ENCODE results near the gene SPINK14.

SPINK14 gene

GRCh38 chr5:148156609-148157008 lies 11.7 kb upstream of the SPINK14 start:
- Histone ChIP-seq H3K36me3 (ENCODE audit: control insufficient read depth, insufficient read depth, low read length) (no peaks in the 10 kb centered on the region), H3K4me3 (ENCODE audit: extremely low read depth, insufficient read depth, low read length, poor library complexity, severe bottlenecking) (no peak overlapping the region), H3K9me3 (ENCODE audit: control insufficient read depth, low read length) (no peaks in the 10 kb centered on the region), H3K27ac (ENCODE audit: low read depth, low read length, severe bottlenecking) (no peak overlapping the region), H3K4me1 (ENCODE audit: control insufficient read depth, insufficient read depth, low read length, poor library complexity, severe bottlenecking) (no peaks in the 10 kb centered on the region)
- WGBS, 2 experiments (ENCODE audit: insufficient coverage in 2 of 2): 88 to 100% methylated on average over 1 of the region's 1 CpG

- no peak overlapping the region for H3K27ac ChIP-seq (ENCODE audit: low read depth, low read length, severe bottlenecking)
- no CpG with 5 or more reads among the region's 1 CpG for WGBS, 2 experiments (ENCODE audit: insufficient coverage in 2 of 2)
Observed at GRCh38 chr5:148162038-148162437, 6.3 kb upstream of the SPINK14 start.

GRCh38 chr5:148163345-148163744 lies 5.0 kb upstream of the SPINK14 start:
- H3K27ac ChIP-seq (ENCODE audit: low read depth, low read length, severe bottlenecking): no peak overlapping the region
- no peaks in the 10 kb centered on the region for H3K36me3 ChIP-seq (ENCODE audit: control insufficient read depth, insufficient read depth, low read length)
- H3K4me3 ChIP-seq (ENCODE audit: extremely low read depth, insufficient read depth, low read length, poor library complexity, severe bottlenecking): no peak overlapping the region
- H3K4me1 ChIP-seq (ENCODE audit: control insufficient read depth, insufficient read depth, low read length, poor library complexity, severe bottlenecking): no peaks in the 10 kb centered on the region
- H3K9me3 ChIP-seq (ENCODE audit: control insufficient read depth, low read length): no peaks in the 10 kb centered on the region
- WGBS, 2 experiments (ENCODE audit: insufficient coverage in 2 of 2): no CpG with 5 or more reads among the region's 1 CpG

More at GRCh38 chr5:148162038-148162437, 6.3 kb upstream of the SPINK14 start:
- Histone ChIP-seq H3K4me1 (ENCODE audit: control insufficient read depth, insufficient read depth, low read length, poor library complexity, severe bottlenecking) (no peaks in the 10 kb centered on the region), H3K9me3 (ENCODE audit: control insufficient read depth, low read length) (no peaks in the 10 kb centered on the region), H3K36me3 (ENCODE audit: control insufficient read depth, insufficient read depth, low read length) (no peaks in the 10 kb centered on the region), H3K4me3 (ENCODE audit: extremely low read depth, insufficient read depth, low read length, poor library complexity, severe bottlenecking) (no peak overlapping the region)

GRCh38 chr5:148166550-148167283 lies 1.6 kb upstream of the SPINK14 start:
- 100% methylated on average over 1 of the region's 4 CpGs; no CpG with 5 or more reads in 1 of the 2 experiments for WGBS, 2 experiments (ENCODE audit: insufficient coverage in 2 of 2)
- no peak overlapping the region for H3K27ac ChIP-seq (ENCODE audit: low read depth, low read length, severe bottlenecking)
- H3K36me3 ChIP-seq (ENCODE audit: control insufficient read depth, insufficient read depth, low read length): no peaks in the 10 kb centered on the region
- no peak overlapping the region for H3K4me3 ChIP-seq (ENCODE audit: extremely low read depth, insufficient read depth, low read length, poor library complexity, severe bottlenecking)
- no peaks in the 10 kb centered on the region for H3K9me3 ChIP-seq (ENCODE audit: control insufficient read depth, low read length)
- H3K4me1 ChIP-seq (ENCODE audit: control insufficient read depth, insufficient read depth, low read length, poor library complexity, severe bottlenecking): no peaks in the 10 kb centered on the region

GRCh38 chr5:148172377-148172776 lies 4.0 kb downstream of the SPINK14 start:
- Histone ChIP-seq H3K4me1 (ENCODE audit: control insufficient read depth, insufficient read depth, low read length, poor library complexity, severe bottlenecking) (no peaks in the 10 kb centered on the region), H3K36me3 (ENCODE audit: control insufficient read depth, insufficient read depth, low read length) (no peaks in the 10 kb centered on the region), H3K4me3 (ENCODE audit: extremely low read depth, insufficient read depth, low read length, poor library complexity, severe bottlenecking) (no peak overlapping the region), H3K27ac (ENCODE audit: low read depth, low read length, severe bottlenecking) (no peak overlapping the region), H3K9me3 (ENCODE audit: control insufficient read depth, low read length) (no peaks in the 10 kb centered on the region)
- 100% methylated on average over 1 of the region's 2 CpGs; no CpG with 5 or more reads in 1 of the 2 experiments for WGBS, 2 experiments (ENCODE audit: insufficient coverage in 2 of 2)

- 63 to 76% methylated on average over 2 of the region's 2 CpGs for WGBS, 2 experiments (ENCODE audit: insufficient coverage in 2 of 2)
- no peak overlapping the region for H3K27ac ChIP-seq (ENCODE audit: low read depth, low read length, severe bottlenecking)
- no peaks in the 10 kb centered on the region for H3K9me3 ChIP-seq (ENCODE audit: control insufficient read depth, low read length)
- no peaks in the 10 kb centered on the region for H3K4me1 ChIP-seq (ENCODE audit: control insufficient read depth, insufficient read depth, low read length, poor library complexity, severe bottlenecking)
- H3K36me3 ChIP-seq (ENCODE audit: control insufficient read depth, insufficient read depth, low read length): no peaks in the 10 kb centered on the region
- no peak overlapping the region for H3K4me3 ChIP-seq (ENCODE audit: extremely low read depth, insufficient read depth, low read length, poor library complexity, severe bottlenecking)
Observed at GRCh38 chr5:148176480-148176879, 8.1 kb downstream of the SPINK14 start.

- H3K9me3 ChIP-seq (ENCODE audit: control insufficient read depth, low read length): no peaks in the 10 kb centered on the region
- 86 to 100% methylated on average over 1 of the region's 1 CpG for WGBS, 2 experiments (ENCODE audit: insufficient coverage in 2 of 2)
- no peak overlapping the region for H3K27ac ChIP-seq (ENCODE audit: low read depth, low read length, severe bottlenecking)
- no peaks in the 10 kb centered on the region for H3K36me3 ChIP-seq (ENCODE audit: control insufficient read depth, insufficient read depth, low read length)
- no peak overlapping the region for H3K4me3 ChIP-seq (ENCODE audit: extremely low read depth, insufficient read depth, low read length, poor library complexity, severe bottlenecking)
- no peaks in the 10 kb centered on the region for H3K4me1 ChIP-seq (ENCODE audit: control insufficient read depth, insufficient read depth, low read length, poor library complexity, severe bottlenecking)
Observed at GRCh38 chr5:148177207-148177606, 8.9 kb downstream of the SPINK14 start.

GRCh38 chr5:148179234-148179824 lies 11.0 kb downstream of the SPINK14 start:
- no peaks in the 10 kb centered on the region for H3K4me1 ChIP-seq (ENCODE audit: control insufficient read depth, insufficient read depth, low read length, poor library complexity, severe bottlenecking)
- 20 to 100% methylated on average over 1 of the region's 3 CpGs for WGBS, 2 experiments (ENCODE audit: insufficient coverage in 2 of 2)
- no peaks in the 10 kb centered on the region for H3K9me3 ChIP-seq (ENCODE audit: control insufficient read depth, low read length)
- H3K27ac ChIP-seq (ENCODE audit: low read depth, low read length, severe bottlenecking): no peak overlapping the region
- H3K36me3 ChIP-seq (ENCODE audit: control insufficient read depth, insufficient read depth, low read length): no peaks in the 10 kb centered on the region
- no peak overlapping the region for H3K4me3 ChIP-seq (ENCODE audit: extremely low read depth, insufficient read depth, low read length, poor library complexity, severe bottlenecking)

- WGBS, 2 experiments (ENCODE audit: insufficient coverage in 2 of 2): no CpG with 5 or more reads among the region's 3 CpGs
- no peak overlapping the region for H3K27ac ChIP-seq (ENCODE audit: low read depth, low read length, severe bottlenecking)
- H3K4me3 ChIP-seq (ENCODE audit: extremely low read depth, insufficient read depth, low read length, poor library complexity, severe bottlenecking): no peak overlapping the region
Observed at GRCh38 chr5:148186248-148187003, 18.1 kb downstream of the SPINK14 start.

GRCh38 chr5:148191010-148191409 lies 22.7 kb downstream of the SPINK14 start:
- no peak overlapping the region for H3K27ac ChIP-seq (ENCODE audit: low read depth, low read length, severe bottlenecking)
- 88% methylated on average over 1 of the region's 1 CpG; no CpG with 5 or more reads in 1 of the 2 experiments for WGBS, 2 experiments (ENCODE audit: insufficient coverage in 2 of 2)
- H3K9me3 ChIP-seq (ENCODE audit: control insufficient read depth, low read length): no peaks in the 10 kb centered on the region
- H3K4me3 ChIP-seq (ENCODE audit: extremely low read depth, insufficient read depth, low read length, poor library complexity, severe bottlenecking): no peak overlapping the region
- no peaks in the 10 kb centered on the region for H3K36me3 ChIP-seq (ENCODE audit: control insufficient read depth, insufficient read depth, low read length)
- no peaks in the 10 kb centered on the region for H3K4me1 ChIP-seq (ENCODE audit: control insufficient read depth, insufficient read depth, low read length, poor library complexity, severe bottlenecking)

More at GRCh38 chr5:148186248-148187003, 18.1 kb downstream of the SPINK14 start:
- Histone ChIP-seq H3K9me3 (ENCODE audit: control insufficient read depth, low read length) (no peaks in the 10 kb centered on the region), H3K4me1 (ENCODE audit: control insufficient read depth, insufficient read depth, low read length, poor library complexity, severe bottlenecking) (no peaks in the 10 kb centered on the region), H3K36me3 (ENCODE audit: control insufficient read depth, insufficient read depth, low read length) (no peaks in the 10 kb centered on the region)
